Activated B cell treated with CpG ODN at 0.5 μM for 24 hours (primary cell): ENCODE results near the gene LHX5. TPM values are rescaled to one million over a fixed set of nuclear protein-coding genes. Genes with fewer than 3 reads are reported as not detected.

Experiments
- ATAC-seq: fragments of 200-7000 bp; cut with Tn5 transposase; one replicate; pipeline ENCODE4 v1.10.0; 2021; ENCODE audit warnings: low read depth, mild to moderate bottlenecking, moderate library complexity
- CTCF ChIA-PET: fragments of 350-600 bp; sonication (Branson Sonifier 250); formaldehyde crosslinking; loops from one replicate; lab custom pipeline; 2021; ENCODE audit warnings: antibody characterized with exemption; lab: Charles Lee
- POLR2A ChIA-PET: fragments of 350-600 bp; sonication (Branson Sonifier 250); formaldehyde crosslinking; loops from one replicate; lab custom pipeline; 2021; ENCODE audit warnings: antibody characterized with exemption; lab: Charles Lee
- DNase-seq: peaks from one replicate; pipeline ENCODE4 v3.0.0; 2022
- H3K27ac Mint-ChIP-seq: one replicate; pipeline ENCODE4 v1.8.0; 2020; ENCODE audit warnings: mixed read lengths
- H3K27me3 Mint-ChIP-seq: one replicate; pipeline ENCODE4 v1.8.0; 2021; ENCODE audit warnings: mixed read lengths
- H3K36me3 Mint-ChIP-seq: one replicate; pipeline ENCODE4 v1.8.0; 2021; ENCODE audit warnings: low read depth, mixed read lengths
- H3K4me1 Mint-ChIP-seq: one replicate; pipeline ENCODE4 v1.8.0; 2021; ENCODE audit warnings: mixed read lengths
- H3K4me3 Mint-ChIP-seq: one replicate; pipeline ENCODE4 v1.8.0; 2020; ENCODE audit warnings: mild to moderate bottlenecking, mixed read lengths
- H3K9me3 Mint-ChIP-seq: one replicate; pipeline ENCODE4 v1.8.0; 2020; ENCODE audit warnings: mixed read lengths
- CTCF ChIP-seq: fragments of 200-600 bp; IDR thresholded peaks from one replicate; pipeline ENCODE4 v1.8.0; 2022; ENCODE audit warnings: antibody characterized with exemption, mild to moderate bottlenecking
- intact Hi-C: fragments of 100-400 bp; cut with micrococcal nuclease; formaldehyde crosslinking; loops from one replicate; pipeline ENCODE4 v1.15.1; 2024
- total RNA-seq: library from RNA; stranded (reverse); gene quantifications from 2 replicates; pipeline ENCODE4 v1.2.3, GENCODE V29; 2022

Gene LHX5
- total RNA-seq, 1 donor from 2014 or later: not detected

- no peak overlapping the region for H3K4me3 Mint-ChIP-seq
- POLR2A ChIA-PET: no interaction called here
- peaks cover 74% of the 10 kb centered on the region for H3K27me3 Mint-ChIP-seq
- no peak for ATAC-seq
- intact Hi-C loops: no loop called here
- H3K4me1 Mint-ChIP-seq: peaks cover 24% of the 10 kb centered on the region
- H3K36me3 Mint-ChIP-seq: no peaks in the 10 kb centered on the region
- no peak for TF ChIP-seq CTCF
- no peak overlapping the region for H3K27ac Mint-ChIP-seq
- DNase-seq: no peak
- CTCF ChIA-PET: no interaction called here
- no peaks in the 10 kb centered on the region for H3K9me3 Mint-ChIP-seq
Measured at GRCh38 chr12:113470871-113471618, 626 bp downstream of the LHX5 start.

- H3K36me3 Mint-ChIP-seq: no peaks in the 10 kb centered on the region
- ATAC-seq: no peak
- no peak overlapping the region for H3K27ac Mint-ChIP-seq
- no peak overlapping the region for H3K4me3 Mint-ChIP-seq
- H3K27me3 Mint-ChIP-seq: peaks cover 70% of the 10 kb centered on the region
- DNase-seq: no peak
- CTCF ChIA-PET: no interaction called here
- H3K4me1 Mint-ChIP-seq: peaks cover 25% of the 10 kb centered on the region
- intact Hi-C loops: no loop called here
- POLR2A ChIA-PET: no interaction called here
- TF ChIP-seq CTCF: no peak
- H3K9me3 Mint-ChIP-seq: no peaks in the 10 kb centered on the region
Measured at GRCh38 chr12:113469949-113470743, 1.5 kb downstream of the LHX5 start.

- peaks cover 67% of the 10 kb centered on the region for H3K27me3 Mint-ChIP-seq
- no peak overlapping the region for H3K4me3 Mint-ChIP-seq
- POLR2A ChIA-PET: no interaction called here
- H3K4me1 Mint-ChIP-seq: peaks cover 20% of the 10 kb centered on the region
- TF ChIP-seq CTCF: no peak
- ATAC-seq (no peak), DNase-seq (no peak)
- no peaks in the 10 kb centered on the region for H3K9me3 Mint-ChIP-seq
- intact Hi-C loops: no loop called here
- no peaks in the 10 kb centered on the region for H3K36me3 Mint-ChIP-seq
- H3K27ac Mint-ChIP-seq: no peak overlapping the region
- CTCF ChIA-PET: no interaction called here
Measured at GRCh38 chr12:113469224-113469948, 2.3 kb downstream of the LHX5 start.

GRCh38 chr12:113468365-113469223 lies 3.1 kb downstream of the LHX5 start:
- H3K9me3 Mint-ChIP-seq: no peaks in the 10 kb centered on the region
- DNase-seq: no peak
- peaks cover 21% of the 10 kb centered on the region for H3K4me1 Mint-ChIP-seq
- TF ChIP-seq CTCF: no peak
- H3K27me3 Mint-ChIP-seq: peaks cover 69% of the 10 kb centered on the region
- intact Hi-C loops: no loop called here
- CTCF ChIA-PET: no interaction called here
- H3K27ac Mint-ChIP-seq: peak overlapping the region; percentile 57
- no peak for ATAC-seq
- H3K36me3 Mint-ChIP-seq: no peaks in the 10 kb centered on the region
- POLR2A ChIA-PET: no interaction called here
- peak overlapping the region; percentile 16 for H3K4me3 Mint-ChIP-seq
